ENCODE results near the gene MBLAC2.

DNA sequence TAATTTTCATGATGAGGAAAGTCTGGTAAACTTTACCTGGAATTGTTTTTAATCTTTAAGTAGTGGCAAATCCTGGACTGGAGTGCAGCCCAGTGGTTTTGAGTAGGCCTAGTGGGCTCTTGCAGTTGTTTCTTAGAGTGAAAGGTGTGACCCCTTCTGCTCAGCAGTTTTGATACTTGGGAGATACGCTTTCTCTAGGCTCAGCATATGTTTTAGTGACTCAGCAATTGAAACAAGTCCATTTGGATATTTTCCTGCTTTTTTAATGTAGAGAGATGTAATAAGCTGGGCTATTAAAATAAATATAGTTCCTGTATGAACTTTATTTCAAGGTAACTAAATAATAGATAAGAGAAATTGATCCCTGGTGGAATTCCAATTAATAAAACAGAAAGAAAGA is 6.1 kb upstream of the MBLAC2 start:
- no peak for TF ChIP-seq RAD21 (IDR thresholded peaks at IDR 0.05; ENCODE audit: low read length)
- no peak for TF ChIP-seq CTCF (IDR thresholded peaks at IDR 0.05)
- TF ChIP-seq FOSL2 (IDR thresholded peaks at IDR 0.05; ENCODE audit: borderline replicate concordance, low read depth) = no peak
- no peak for TF ChIP-seq TEAD4 (IDR thresholded peaks at IDR 0.05; ENCODE audit: borderline replicate concordance, insufficient read depth)
- no peak for TF ChIP-seq POLR2AphosphoS5 (IDR thresholded peaks at IDR 0.05; ENCODE audit: low read depth, low read length)
- no peak for TF ChIP-seq CHD2 (IDR thresholded peaks at IDR 0.05; ENCODE audit: low read length, partially characterized antibody)
- TF ChIP-seq EZH2phosphoT487 (IDR thresholded peaks at IDR 0.05; ENCODE audit: borderline replicate concordance, low read depth) = no peak
- TF ChIP-seq FOXM1 (IDR thresholded peaks at IDR 0.05; ENCODE audit: low read depth) = no peak
- TF ChIP-seq JUND (IDR thresholded peaks at IDR 0.05) = no peak
- no peak for TF ChIP-seq SIN3A (IDR thresholded peaks at IDR 0.05; ENCODE audit: borderline replicate concordance, low read depth, low read length)
- TF ChIP-seq ELF1 (IDR thresholded peaks at IDR 0.05) = no peak

Data from SK-N-SH (cell line).